Lower leg skin (tissue), 4 donors: ENCODE results near the gene SPC24. TPM values are rescaled to one million over a fixed set of nuclear protein-coding genes. Genes with fewer than 3 reads are reported as not detected.

Source experiments
- DNase-seq, 2 donors: peaks; one replicate each; pipeline ENCODE4 v3.0.0-alpha.2; 2019; ENCODE audit warnings: low spot score in 2 of 2
- H3K4me3 ChIP-seq: fragments of 200-600 bp; sonication (generic); 2 replicates; pipeline ENCODE4 v1.5.1; 2017; ENCODE audit warnings: mild to moderate bottlenecking, low read depth; ENCODE audit not compliant: poor library complexity, severe bottlenecking
- POLR2A ChIP-seq, 2 donors: fragments of 450-650 bp; IDR thresholded peaks; one replicate each; pipeline ENCODE4 v1.6.1; 2016 to 2017; ENCODE audit warnings: antibody characterized with exemption in 2 of 2, mild to moderate bottlenecking in 1 of 2, moderate library complexity in 1 of 2
- WGBS, 2 donors: methylation state at CpG; one replicate each; pipeline ENCODE4 v1.1.5; 2018; 5-methylcytosine and 5-hydroxymethylcytosine counted together
- intact Hi-C: fragments of 100-400 bp; cut with DNase I; formaldehyde crosslinking; loops from one replicate; pipeline ENCODE4 v1.15.0; 2023; ENCODE audit warnings: low total_unique reads
- total RNA-seq, 4 donors: library from RNA; depleted of rRNA; stranded (reverse); fragments of >200 nt; gene quantifications; one replicate each; pipeline ENCODE4 v1.1.0, GENCODE V29; 2016
- TF ChIP-seq, protein P1 (sequence below), 3 donors: fragments of 450-650 bp; IDR thresholded peaks; one replicate each; pipeline ENCODE4 v1.5.1; 2016; ENCODE audit warnings: antibody characterized with exemption in 3 of 3, mild to moderate bottlenecking in 3 of 3, moderate library complexity in 2 of 3

SPC24 gene
- total RNA-seq, 4 donors from 2014 or later = 0.17 to 8.5 (median 0.82) TPM

DNA sequence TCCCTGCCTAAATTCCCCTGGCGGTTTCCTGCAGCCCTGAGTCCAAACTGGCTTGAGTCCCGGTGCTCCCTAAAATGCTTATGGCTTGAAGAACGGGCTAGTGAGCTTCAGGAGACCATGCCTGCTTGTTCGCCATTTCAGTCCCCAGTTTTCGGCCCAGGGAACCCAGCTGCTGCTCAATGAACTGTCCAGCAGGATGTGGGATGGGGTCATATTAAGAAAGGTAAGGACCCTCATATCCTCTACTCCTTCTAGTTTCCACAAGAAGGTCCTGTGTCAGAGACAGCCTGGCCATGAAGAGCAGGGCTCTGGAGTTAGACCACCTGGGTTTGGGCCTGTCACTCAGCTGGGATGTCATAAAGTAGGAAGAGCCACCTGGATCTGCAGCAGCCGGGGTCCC, 17.0 kb upstream of the SPC24 start:
- TF ChIP-seq, protein P1, sequence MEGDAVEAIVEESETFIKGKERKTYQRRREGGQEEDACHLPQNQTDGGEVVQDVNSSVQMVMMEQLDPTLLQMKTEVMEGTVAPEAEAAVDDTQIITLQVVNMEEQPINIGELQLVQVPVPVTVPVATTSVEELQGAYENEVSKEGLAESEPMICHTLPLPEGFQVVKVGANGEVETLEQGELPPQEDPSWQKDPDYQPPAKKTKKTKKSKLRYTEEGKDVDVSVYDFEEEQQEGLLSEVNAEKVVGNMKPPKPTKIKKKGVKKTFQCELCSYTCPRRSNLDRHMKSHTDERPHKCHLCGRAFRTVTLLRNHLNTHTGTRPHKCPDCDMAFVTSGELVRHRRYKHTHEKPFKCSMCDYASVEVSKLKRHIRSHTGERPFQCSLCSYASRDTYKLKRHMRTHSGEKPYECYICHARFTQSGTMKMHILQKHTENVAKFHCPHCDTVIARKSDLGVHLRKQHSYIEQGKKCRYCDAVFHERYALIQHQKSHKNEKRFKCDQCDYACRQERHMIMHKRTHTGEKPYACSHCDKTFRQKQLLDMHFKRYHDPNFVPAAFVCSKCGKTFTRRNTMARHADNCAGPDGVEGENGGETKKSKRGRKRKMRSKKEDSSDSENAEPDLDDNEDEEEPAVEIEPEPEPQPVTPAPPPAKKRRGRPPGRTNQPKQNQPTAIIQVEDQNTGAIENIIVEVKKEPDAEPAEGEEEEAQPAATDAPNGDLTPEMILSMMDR (IDR thresholded peaks at IDR 0.05) = no peak
- no peak for TF ChIP-seq POLR2A (IDR thresholded peaks at IDR 0.05)

DNA sequence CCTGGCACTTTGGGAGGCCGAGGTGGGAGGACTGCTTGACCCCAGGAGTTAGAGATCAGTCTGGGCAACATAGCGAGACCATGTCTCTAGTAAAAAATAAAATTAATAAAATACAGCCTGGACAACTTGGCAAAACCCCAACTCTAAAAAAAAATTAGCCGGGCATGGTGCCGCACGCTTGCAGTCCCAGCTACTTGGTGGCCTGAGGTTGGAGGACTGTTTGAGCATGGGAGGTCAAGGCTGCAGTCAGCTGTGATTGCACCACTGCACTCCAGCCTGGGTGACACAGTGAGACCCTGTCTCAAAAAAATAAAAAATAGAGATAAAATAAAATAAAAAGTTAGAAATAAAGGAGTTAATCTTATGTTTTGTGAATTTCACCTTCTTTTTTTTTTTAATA, 15.6 kb upstream of the SPC24 start:
- WGBS, 2 donors = 65 to 67% methylated on average over 5 of the region's 5 CpGs
- H3K4me3 ChIP-seq = no peak overlapping the region
- intact Hi-C loops = no loop called here
- TF ChIP-seq, protein P1 (IDR thresholded peaks at IDR 0.05) = no peak
- no peak for TF ChIP-seq POLR2A (IDR thresholded peaks at IDR 0.05)
- no peak for DNase-seq

More for the DNA sequence above, 17.0 kb upstream of the SPC24 start:
- H3K4me3 ChIP-seq = no peak overlapping the region
- no peak for DNase-seq
- 84 to 87% methylated on average over 6 of the region's 6 CpGs for WGBS, 2 donors
- intact Hi-C loops = no loop called here

DNA sequence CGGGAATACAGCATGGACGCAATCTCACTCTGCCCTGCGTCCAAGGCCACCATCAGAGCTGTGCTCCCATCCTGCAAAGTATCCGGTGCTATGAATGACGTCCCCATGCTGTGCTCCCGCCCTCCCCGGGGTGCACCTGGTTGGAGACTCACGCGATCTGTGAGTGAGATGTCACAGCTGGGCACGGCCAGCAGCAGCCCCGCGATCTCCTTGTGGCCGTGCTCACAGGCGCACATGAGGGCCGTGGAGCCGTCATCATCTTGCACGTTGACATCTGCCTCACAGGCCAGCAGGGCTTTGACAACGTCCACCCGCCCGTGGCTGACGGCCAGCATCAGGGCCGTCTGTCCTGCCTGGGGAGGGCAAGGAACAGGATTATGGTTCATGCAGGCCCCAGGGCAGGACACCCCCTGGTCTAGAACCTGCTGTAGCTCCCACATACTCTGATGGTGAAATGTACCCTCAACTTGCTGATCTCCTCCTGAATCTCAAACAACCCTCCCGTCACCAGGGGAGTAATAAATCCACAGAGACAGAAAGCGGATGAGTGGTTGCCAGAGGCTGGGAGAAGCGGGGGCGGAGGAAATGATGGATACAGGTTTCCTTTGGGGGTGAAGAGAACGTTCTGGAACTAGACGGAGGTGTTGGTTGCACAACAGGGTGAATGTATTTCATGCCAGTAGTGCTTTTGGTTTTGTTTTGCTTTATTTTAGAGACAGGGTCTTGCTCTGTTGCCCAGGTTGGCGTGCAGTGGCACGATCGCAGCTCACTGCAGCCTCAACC, 14.5 kb upstream of the SPC24 start:
- intact Hi-C loops = no loop called here
- 80 to 88% methylated on average over 31 of the region's 31 CpGs for WGBS, 2 donors
- TF ChIP-seq, protein P1 (IDR thresholded peaks at IDR 0.05) = no peak
- no peak for TF ChIP-seq POLR2A (IDR thresholded peaks at IDR 0.05)
- DNase-seq = no peak
- H3K4me3 ChIP-seq = no peak overlapping the region

DNA sequence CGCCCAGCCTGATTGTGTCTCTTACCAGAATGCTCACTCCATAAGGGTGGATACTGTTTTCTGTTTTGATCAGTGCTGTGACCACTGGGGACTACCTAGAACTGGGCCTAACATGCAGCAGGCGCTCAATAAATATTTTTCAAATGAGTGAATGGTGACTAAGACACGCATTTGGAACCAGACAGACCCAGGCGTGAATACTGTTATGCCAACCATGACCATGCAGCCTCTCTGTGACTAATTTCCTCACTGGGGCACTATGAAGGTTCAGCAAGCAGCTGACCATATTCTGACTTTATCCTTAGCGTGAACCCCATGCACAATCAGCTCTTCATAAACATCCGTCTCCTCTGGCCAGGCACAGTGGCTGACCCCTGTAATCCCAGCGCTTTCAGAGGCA, 13.0 kb upstream of the SPC24 start:
- WGBS, 2 donors = 61 to 70% methylated on average over 7 of the region's 7 CpGs
- no peak overlapping the region for H3K4me3 ChIP-seq
- DNase-seq = no peak
- no peak for TF ChIP-seq POLR2A (IDR thresholded peaks at IDR 0.05)
- TF ChIP-seq, protein P1 (IDR thresholded peaks at IDR 0.05) = no peak
- intact Hi-C loops = no loop called here

DNA sequence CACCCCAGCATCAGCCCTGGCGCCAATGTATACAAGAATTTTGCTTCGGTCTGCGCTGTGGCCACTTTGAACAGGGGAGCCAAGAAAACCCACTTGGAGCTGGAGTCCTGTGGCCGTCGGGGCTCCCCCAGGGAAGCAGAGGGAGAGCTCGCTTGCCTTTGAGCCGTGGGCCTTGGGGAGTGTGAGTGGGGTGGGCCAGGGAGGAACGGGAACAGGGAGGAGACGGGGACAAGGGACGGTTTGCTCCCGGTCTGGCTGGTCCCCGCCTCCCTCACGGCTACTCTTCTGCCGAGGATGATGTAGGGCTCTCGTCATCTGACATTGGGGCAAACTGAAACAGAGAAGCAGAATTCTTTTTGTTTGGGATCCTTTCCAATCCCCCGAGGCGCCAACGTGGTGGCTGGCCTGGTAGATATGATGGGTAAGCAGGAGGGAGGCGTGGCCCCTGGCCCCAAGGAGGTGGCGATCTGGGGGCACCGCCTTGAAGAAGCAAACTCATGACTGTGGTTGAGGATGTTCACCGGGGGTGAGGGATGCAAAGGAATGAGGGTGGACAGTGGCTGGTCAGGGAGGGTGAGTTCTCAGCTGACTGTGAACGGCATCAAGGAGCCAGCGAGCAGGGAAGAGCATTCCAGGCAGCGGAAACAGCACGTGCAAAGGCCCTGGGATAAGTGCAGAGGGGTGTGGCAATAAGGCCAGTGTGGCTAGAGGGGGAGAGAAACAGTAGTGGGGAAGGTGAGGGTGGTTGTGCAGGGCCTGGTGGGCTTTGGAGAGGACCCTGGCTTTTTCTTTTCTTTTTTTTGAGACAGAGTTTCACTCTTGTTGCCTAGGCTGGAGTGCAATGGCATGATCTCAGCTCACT, 10.9 kb upstream of the SPC24 start:
- peak; percentile 47 to 89 for DNase-seq
- no peak overlapping the region for H3K4me3 ChIP-seq
- TF ChIP-seq POLR2A (IDR thresholded peaks at IDR 0.05) = no peak
- TF ChIP-seq, protein P1 (IDR thresholded peaks at IDR 0.05) = no peak
- WGBS, 2 donors = 52% methylated on average over 26 of the region's 26 CpGs
- intact Hi-C loops = no loop called here
